Testis (tissue), 2 donors: Measurements from ENCODE around the gene ZMYND11.

Experiments used
- POLR2A ChIP-seq: fragments of 450-650 bp; IDR thresholded peaks from one replicate; pipeline ENCODE4 v1.6.1; 2017; ENCODE audit warnings: antibody characterized with exemption, mild to moderate bottlenecking, moderate library complexity
- TF ChIP-seq, protein P1 (sequence below), 3 experiments: fragments of 450-650 bp in 2 of 3; fragments of 200-600 bp in 1 of 3; sonication (generic) in 1 of 3; IDR thresholded peaks; one replicate each; pipeline ENCODE4 v1.5.1; 2016 to 2019; ENCODE audit warnings: antibody characterized with exemption in 3 of 3, mild to moderate bottlenecking in 2 of 3, moderate library complexity in 1 of 3

DNA sequence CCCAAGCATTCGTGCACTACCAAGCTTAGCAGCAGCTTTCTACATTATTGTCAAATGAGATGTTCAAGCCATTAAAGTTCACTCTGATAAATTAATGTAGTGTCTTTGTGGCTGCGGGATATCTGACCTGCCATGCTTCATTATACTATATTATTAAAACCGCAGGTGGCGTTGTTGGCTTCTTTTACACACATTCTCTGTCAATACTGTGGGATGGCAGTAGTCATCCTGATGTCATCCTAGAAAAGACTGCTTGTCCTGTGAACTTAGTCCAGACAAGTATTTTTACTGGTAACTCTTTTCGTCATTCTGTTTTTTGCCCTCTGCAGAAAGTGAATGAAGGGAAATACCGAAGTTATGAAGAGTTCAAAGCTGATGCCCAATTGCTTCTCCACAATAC, 103.9 kb downstream of the ZMYND11 start:
- TF ChIP-seq, protein P1, sequence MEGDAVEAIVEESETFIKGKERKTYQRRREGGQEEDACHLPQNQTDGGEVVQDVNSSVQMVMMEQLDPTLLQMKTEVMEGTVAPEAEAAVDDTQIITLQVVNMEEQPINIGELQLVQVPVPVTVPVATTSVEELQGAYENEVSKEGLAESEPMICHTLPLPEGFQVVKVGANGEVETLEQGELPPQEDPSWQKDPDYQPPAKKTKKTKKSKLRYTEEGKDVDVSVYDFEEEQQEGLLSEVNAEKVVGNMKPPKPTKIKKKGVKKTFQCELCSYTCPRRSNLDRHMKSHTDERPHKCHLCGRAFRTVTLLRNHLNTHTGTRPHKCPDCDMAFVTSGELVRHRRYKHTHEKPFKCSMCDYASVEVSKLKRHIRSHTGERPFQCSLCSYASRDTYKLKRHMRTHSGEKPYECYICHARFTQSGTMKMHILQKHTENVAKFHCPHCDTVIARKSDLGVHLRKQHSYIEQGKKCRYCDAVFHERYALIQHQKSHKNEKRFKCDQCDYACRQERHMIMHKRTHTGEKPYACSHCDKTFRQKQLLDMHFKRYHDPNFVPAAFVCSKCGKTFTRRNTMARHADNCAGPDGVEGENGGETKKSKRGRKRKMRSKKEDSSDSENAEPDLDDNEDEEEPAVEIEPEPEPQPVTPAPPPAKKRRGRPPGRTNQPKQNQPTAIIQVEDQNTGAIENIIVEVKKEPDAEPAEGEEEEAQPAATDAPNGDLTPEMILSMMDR (IDR thresholded peaks at IDR 0.05), result no peak
- no peak for TF ChIP-seq POLR2A
